Muscle layer of duodenum (tissue), 2 donors: ENCODE measurements around the gene PPP2R5B.
A peak's percentile ranks its signal among the peaks of the same experiment; 100 is the strongest.

Experiments
- H3K27ac ChIP-seq: one replicate; pipeline ENCODE4 v1.7.0; 2013; ENCODE audit warnings: mild to moderate bottlenecking, low read length
- H3K27me3 ChIP-seq: one replicate; pipeline ENCODE4 v1.7.0; 2013; ENCODE audit warnings: low read depth, mild to moderate bottlenecking, control low read depth, low read length
- H3K36me3 ChIP-seq, 2 donors: one replicate each; pipeline ENCODE4 v1.7.0; 2013; ENCODE audit warnings: low read length in 2 of 2, control low read depth in 1 of 2, mild to moderate bottlenecking in 1 of 2; ENCODE audit not compliant: insufficient read depth in 2 of 2, control insufficient read depth in 1 of 2
- H3K4me1 ChIP-seq, 2 donors: one replicate each; pipeline ENCODE4 v1.7.0; 2013; ENCODE audit warnings: low read length in 2 of 2, mild to moderate bottlenecking in 2 of 2, control low read depth in 1 of 2, moderate library complexity in 1 of 2; ENCODE audit not compliant: insufficient read depth in 2 of 2, control insufficient read depth in 1 of 2
- H3K4me3 ChIP-seq, 2 donors: one replicate each; pipeline ENCODE4 v1.7.0; 2013; ENCODE audit warnings: low read length in 2 of 2, low read depth in 1 of 2, mild to moderate bottlenecking in 1 of 2
- H3K9me3 ChIP-seq, 2 donors: one replicate each; pipeline ENCODE4 v1.7.0; 2013; ENCODE audit warnings: low read length in 2 of 2, control low read depth in 1 of 2, mild to moderate bottlenecking in 1 of 2; ENCODE audit not compliant: control insufficient read depth in 1 of 2
- donor health status: healthy.

PPP2R5B gene

GRCh38 chr11:64881476-64881875, 43.0 kb upstream of the PPP2R5B start:
- Histone ChIP-seq H3K9me3 (no peaks in the 10 kb centered on the region), H3K27me3 (no peaks in the 10 kb centered on the region), H3K4me1 (peaks cover under 1 to 29% of the 10 kb centered on the region in 2 donors), H3K4me3 (no peak overlapping the region), H3K36me3 (no peaks in the 10 kb centered on the region), H3K27ac (peak overlapping the region; percentile 29)

GRCh38 chr11:64882243-64882642, 42.2 kb upstream of the PPP2R5B start:
- no peak overlapping the region for H3K27ac ChIP-seq
- H3K9me3 ChIP-seq = no peaks in the 10 kb centered on the region
- no peaks in the 10 kb centered on the region for H3K27me3 ChIP-seq
- no peaks in the 10 kb centered on the region for H3K36me3 ChIP-seq
- no peak overlapping the region for H3K4me3 ChIP-seq
- peaks cover 0 to 23% of the 10 kb centered on the region in 2 donors for H3K4me1 ChIP-seq

GRCh38 chr11:64883575-64883974, 40.9 kb upstream of the PPP2R5B start:
- Histone ChIP-seq H3K27ac (no peak overlapping the region), H3K4me3 (no peak overlapping the region), H3K9me3 (no peaks in the 10 kb centered on the region), H3K4me1 (peaks cover 0 to 31% of the 10 kb centered on the region in 2 donors), H3K27me3 (no peaks in the 10 kb centered on the region), H3K36me3 (no peaks in the 10 kb centered on the region)

GRCh38 chr11:64884019-64884418, 40.5 kb upstream of the PPP2R5B start:
- Histone ChIP-seq H3K36me3 (no peaks in the 10 kb centered on the region), H3K9me3 (no peaks in the 10 kb centered on the region), H3K4me3 (no peak overlapping the region), H3K4me1 (peaks cover 0 to 30% of the 10 kb centered on the region in 2 donors), H3K27ac (no peak overlapping the region), H3K27me3 (no peaks in the 10 kb centered on the region)

GRCh38 chr11:64885367-64886286, 38.9 kb upstream of the PPP2R5B start:
- H3K4me1 ChIP-seq = peaks cover 0 to 14% of the 10 kb centered on the region in 2 donors
- H3K36me3 ChIP-seq = no peaks in the 10 kb centered on the region
- H3K27ac ChIP-seq = peak overlapping the region; percentile 46
- H3K4me3 ChIP-seq = no peak overlapping the region
- H3K9me3 ChIP-seq = no peaks in the 10 kb centered on the region
- no peaks in the 10 kb centered on the region for H3K27me3 ChIP-seq

- no peaks in the 10 kb centered on the region for H3K9me3 ChIP-seq
- peaks cover 0 to 11% of the 10 kb centered on the region in 2 donors for H3K4me1 ChIP-seq
- no peaks in the 10 kb centered on the region for H3K36me3 ChIP-seq
- peak overlapping the region in 1 of 2 donors; percentile 54 for H3K4me3 ChIP-seq
- H3K27me3 ChIP-seq = no peaks in the 10 kb centered on the region
- peak overlapping the region; percentile 32 for H3K27ac ChIP-seq
These were observed 37.2 kb upstream of the PPP2R5B start for GRCh38 chr11:64887234-64887756.

GRCh38 chr11:64887757-64888405, 36.6 kb upstream of the PPP2R5B start:
- Histone ChIP-seq H3K4me3 (peak overlapping the region; percentile 21 to 54), H3K4me1 (peaks cover 0 to 11% of the 10 kb centered on the region in 2 donors)

GRCh38 chr11:64888406-64888728, 36.1 kb upstream of the PPP2R5B start:
- H3K27ac ChIP-seq = peak overlapping the region; percentile 30
- H3K36me3 ChIP-seq = no peaks in the 10 kb centered on the region
- no peaks in the 10 kb centered on the region for H3K27me3 ChIP-seq
- peak overlapping the region; percentile 21 to 54 for H3K4me3 ChIP-seq
- H3K9me3 ChIP-seq = no peaks in the 10 kb centered on the region
- peaks cover 0 to 11% of the 10 kb centered on the region in 2 donors for H3K4me1 ChIP-seq

More at GRCh38 chr11:64887757-64888405, 36.6 kb upstream of the PPP2R5B start:
- no peaks in the 10 kb centered on the region for H3K27me3 ChIP-seq
- H3K36me3 ChIP-seq = no peaks in the 10 kb centered on the region
- peak overlapping the region; percentile 32 for H3K27ac ChIP-seq
- no peaks in the 10 kb centered on the region for H3K9me3 ChIP-seq

GRCh38 chr11:64888729-64889511, 35.6 kb upstream of the PPP2R5B start:
- no peaks in the 10 kb centered on the region for H3K27me3 ChIP-seq
- no peaks in the 10 kb centered on the region for H3K9me3 ChIP-seq
- peaks cover 0 to 11% of the 10 kb centered on the region in 2 donors for H3K4me1 ChIP-seq
- no peaks in the 10 kb centered on the region for H3K36me3 ChIP-seq
- peak overlapping the region; percentile 53 for H3K27ac ChIP-seq
- H3K4me3 ChIP-seq = no peak overlapping the region

- H3K36me3 ChIP-seq = peaks cover 0 to 10% of the 10 kb centered on the region in 2 donors
- peak overlapping the region in 1 of 2 donors; percentile 53 for H3K4me3 ChIP-seq
- H3K27me3 ChIP-seq = no peaks in the 10 kb centered on the region
- no peaks in the 10 kb centered on the region for H3K9me3 ChIP-seq
- peak overlapping the region; percentile 80 for H3K27ac ChIP-seq
- peaks cover 0 to 11% of the 10 kb centered on the region in 2 donors for H3K4me1 ChIP-seq
These were observed 34.0 kb upstream of the PPP2R5B start for GRCh38 chr11:64890522-64890939.
